Panc1 (cell line): ENCODE measurements around the gene FBXO10.

Experiments used
- CTCF ChIP-seq: fragments of 450-650 bp; IDR thresholded peaks from 2 replicates; pipeline ENCODE4 v1.5.1; 2017; ENCODE audit warnings: mild to moderate bottlenecking
- REST ChIP-seq, 2 experiments: IDR thresholded peaks; 2 replicates each; pipeline ENCODE4 v1.6.1; 2011 to 2012; ENCODE audit warnings: low read depth in 2 of 2, control low read depth in 1 of 2, low read length in 1 of 2, mild to moderate bottlenecking in 1 of 2, moderate library complexity in 1 of 2; ENCODE audit not compliant: insufficient read depth in 1 of 2
- TCF7L2 ChIP-seq: IDR thresholded peaks from 2 replicates; pipeline ENCODE4 v1.6.1; 2011; ENCODE audit warnings: mild to moderate bottlenecking, low read depth, low read length, inconsistent platforms

DNA sequence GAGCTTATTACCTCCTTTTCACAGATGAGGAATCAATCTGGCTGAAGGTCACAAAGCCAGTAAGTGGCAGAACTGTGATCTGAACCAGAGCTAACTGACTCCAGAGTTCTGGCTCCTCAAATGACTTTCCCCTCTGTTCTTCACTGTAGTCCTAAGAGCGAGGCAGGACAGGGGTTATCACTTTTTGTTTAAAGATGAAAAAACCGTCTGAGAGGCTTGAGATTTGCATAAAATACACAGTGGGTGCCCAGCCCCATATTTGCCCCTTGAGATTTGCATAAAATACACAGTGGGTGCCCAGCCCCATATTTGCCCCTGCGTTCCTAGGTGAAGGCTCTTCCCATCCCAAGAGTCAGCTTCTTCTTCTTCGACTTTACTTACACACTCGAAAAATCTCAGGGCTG is 667 bp downstream of the FBXO10 start:
- TF ChIP-seq CTCF, result no peak
- no peak for TF ChIP-seq REST (IDR thresholded peaks at IDR 0.05; ENCODE audit: insufficient read depth in 1 of 2, low read depth in 2 of 2, low read length in 1 of 2)
- no peak for TF ChIP-seq TCF7L2
